ENCODE results near the gene RELL1.

The RELL1 gene, protein sequence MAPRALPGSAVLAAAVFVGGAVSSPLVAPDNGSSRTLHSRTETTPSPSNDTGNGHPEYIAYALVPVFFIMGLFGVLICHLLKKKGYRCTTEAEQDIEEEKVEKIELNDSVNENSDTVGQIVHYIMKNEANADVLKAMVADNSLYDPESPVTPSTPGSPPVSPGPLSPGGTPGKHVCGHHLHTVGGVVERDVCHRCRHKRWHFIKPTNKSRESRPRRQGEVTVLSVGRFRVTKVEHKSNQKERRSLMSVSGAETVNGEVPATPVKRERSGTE

DNA sequence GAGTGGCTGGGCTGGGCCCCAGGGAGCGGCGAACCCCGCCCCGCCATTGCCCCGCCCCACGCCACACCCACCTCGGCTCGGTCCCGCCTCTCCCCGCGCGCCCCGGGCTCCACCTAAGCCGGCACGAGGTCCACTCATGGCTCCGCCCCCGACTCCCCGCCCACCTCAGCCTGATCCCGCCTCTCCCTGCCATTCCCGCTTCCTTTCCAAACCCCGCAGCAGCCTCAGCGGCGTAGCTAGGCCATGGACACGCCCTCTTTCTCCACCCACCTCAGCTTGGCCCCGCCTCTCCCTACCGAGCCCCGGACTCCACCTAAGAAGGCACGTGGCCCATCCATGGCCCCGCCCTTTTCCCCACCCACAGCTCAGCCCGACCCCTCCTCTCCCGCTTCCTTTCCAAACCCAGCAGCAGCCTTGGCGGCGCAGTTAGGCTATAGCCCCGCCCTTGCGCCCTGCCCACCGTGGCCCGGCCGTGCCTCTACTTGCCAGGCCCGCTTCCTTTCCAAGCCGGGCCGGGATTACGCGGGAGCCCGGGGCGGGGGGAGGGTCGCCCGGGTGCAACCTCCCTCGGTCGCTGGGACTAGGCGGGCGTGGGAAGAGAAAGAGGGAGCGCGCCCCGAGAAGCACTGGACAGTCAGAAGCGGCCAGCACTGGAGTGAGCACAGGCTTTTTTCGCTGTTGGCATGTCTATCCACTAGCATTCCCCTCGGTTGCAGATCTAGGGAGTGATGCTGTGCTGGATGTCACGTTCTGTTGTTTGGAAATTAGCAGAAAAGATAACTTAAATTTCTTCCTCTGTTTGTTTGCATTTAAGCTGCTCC, at the start of gene RELL1:
Gene RELL1 (minus strand): TSS at position 4 of the 821 bp plus-strand sequence. CDS start 89 bp downstream, outside the sequence.
- peak; percentile 99 for DNase-seq (ENCODE audit: low read depth)

DNA sequence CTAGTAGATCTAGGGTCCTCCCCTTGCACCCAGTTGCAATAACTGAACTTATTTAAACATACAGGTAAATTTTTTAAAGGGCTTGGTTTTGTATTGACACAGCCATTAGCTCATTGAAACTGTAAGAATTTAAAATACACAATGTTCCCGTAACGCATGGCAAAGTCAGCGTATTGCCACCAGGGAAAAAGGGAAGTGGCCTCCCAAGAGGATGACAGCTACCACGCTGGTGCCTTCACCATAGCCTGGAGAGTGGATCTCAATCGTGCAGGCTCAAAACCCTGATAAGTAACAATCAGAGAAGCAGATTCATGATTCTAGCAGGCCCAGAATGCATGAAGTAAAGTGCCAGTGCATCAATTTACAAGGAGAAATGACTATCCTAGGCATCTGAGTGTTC, 49.4 kb upstream of the RELL1 start:
- DNase-seq (ENCODE audit: low read depth): no peak

DNA sequence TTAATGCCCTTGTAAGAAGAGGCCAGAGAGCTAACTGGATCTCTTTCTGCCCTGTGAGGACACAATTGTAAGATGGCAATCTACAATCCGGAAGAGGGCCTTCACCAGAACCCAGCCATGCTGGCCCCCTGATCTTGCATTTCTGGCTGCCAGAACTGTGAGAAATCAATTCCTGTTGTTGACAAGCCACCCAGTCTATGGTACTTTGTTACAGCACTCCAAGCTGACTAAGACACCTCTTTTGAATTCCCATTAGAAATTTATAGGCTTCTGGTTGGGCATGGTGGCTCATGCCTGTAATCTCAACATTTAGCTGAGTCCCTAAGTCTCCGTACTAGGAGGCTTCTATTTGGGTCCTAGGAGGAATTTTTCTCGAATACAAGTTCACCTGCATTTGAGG, 48.8 kb upstream of the RELL1 start:
- DNase-seq (ENCODE audit: low read depth): no peak

DNA sequence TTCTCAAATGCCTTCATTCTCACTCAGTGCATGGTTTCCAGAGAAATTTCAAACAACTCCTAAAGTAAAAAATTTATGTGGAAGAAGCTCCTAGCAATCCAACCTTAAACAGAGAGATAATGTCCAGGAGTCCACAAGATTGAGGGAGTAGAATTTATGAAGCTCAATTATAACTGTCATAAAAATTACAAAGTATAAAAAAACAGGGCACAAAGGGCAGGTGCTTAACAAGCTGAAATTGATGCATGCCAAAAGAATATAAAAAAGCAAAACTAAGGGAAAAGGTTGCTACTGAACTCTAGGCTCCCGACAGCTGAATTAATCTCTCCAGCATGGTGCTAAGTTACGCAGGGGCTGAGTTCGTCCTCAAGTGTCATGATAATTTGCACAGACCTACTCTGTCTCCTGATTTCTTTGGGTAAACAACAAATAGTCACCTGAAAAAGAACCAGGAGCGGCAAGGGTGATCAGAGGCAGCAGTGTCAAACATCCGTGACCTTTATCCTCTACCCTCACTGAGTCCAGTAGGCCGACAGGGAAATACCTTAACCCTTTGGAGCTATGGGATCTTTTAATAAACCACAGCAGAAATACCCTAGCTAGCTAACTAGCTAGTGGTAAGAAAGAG, 47.2 kb upstream of the RELL1 start:
- no peak for DNase-seq (ENCODE audit: low read depth)

DNA sequence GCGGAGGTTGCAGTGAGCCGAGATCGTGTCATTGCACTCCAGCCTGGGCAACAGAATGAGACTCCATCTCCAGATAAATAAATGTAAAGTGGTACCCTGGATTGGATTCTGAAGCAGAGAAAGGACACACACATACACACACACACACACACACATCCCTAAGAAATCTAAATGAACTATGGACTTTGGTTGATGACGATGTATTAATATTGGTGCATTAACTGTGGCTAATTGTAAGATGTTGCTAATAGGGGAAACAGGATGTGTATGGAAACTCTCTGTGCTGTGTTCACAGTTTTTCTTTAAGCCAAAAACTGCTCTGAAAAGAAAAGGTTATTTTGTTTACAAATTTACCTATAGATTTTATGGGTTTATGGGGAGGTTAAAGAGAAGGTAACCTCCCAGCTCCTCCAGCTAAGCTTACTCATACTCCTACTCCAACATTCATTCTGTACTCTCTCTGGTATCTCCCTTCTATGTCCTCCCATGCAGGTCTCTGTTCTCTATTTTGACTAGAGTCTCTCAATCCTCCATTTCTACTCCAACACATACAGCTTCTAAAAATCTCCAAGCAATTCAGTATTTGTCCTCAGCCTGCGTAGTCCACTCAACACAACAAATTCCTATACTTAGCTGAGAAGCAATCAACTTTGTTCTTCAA, 46.5 kb upstream of the RELL1 start:
- no peak for DNase-seq (ENCODE audit: low read depth)

DNA sequence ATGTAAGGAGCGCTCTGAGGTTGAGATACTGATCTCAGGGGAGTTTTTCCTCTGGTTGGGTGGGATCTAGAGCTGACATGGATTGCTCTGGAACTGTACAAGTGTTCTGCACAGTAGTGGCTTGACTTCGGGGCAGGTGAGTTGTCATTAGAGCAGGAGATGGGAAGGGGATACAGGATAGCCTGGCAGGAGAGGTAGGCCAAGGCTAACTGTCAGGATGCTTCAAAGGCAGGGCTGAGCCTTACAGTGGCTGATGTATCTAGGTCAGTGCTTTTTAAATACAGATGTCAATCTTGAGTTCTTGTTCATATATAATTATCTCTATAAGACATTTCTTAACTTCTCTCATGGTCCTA, 43.5 kb upstream of the RELL1 start:
- DNase-seq (ENCODE audit: low read depth): no peak

- DNase-seq (ENCODE audit: low read depth): no peak
Observed at GRCh38 chr4:37728064-37728463, 41.9 kb upstream of the RELL1 start.

DNA sequence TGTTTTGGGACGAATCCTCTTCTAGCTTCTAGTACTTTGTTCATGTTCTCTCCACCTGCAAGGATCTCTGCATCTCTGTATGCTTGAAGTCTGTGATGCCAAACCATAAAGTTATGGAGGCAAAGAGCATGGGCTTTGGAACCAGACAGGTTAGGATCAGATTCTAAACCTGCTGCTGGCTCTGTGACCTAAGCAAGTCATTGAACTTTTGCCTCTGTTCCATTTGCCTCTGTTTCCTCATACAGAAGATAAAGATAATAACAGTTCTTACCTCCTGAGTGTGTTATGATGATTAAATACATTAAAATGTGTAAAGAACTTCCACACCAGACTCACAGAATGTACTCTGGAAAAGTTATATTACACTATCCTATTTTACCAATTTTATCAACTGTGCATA, 41.5 kb upstream of the RELL1 start:
- DNase-seq (ENCODE audit: low read depth): no peak

- no peak for DNase-seq (ENCODE audit: low read depth)
Observed at GRCh38 chr4:37726666-37727065, 40.5 kb upstream of the RELL1 start.

DNA sequence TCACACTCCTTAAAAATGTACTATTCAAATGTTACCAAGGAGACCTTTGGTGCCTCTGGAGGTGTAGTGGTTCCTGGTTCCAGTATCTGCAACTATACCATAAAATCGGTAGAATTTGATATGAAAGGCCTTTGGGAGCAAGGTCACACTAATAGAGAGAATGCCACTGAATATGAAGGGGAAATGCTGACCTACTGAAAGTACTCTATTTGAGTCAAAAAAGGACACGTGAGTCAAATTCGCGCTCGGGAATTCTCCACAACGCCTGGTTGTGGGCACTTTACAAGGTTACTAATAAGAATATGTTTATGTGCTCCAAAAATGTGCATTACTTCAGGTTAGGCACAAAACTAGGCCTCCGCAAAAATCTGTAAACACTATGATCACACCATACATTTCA, 39.5 kb upstream of the RELL1 start:
- DNase-seq (ENCODE audit: low read depth): no peak

GRCh38 chr4:37723067-37723466, 36.9 kb upstream of the RELL1 start:
- DNase-seq (ENCODE audit: low read depth): no peak

DNA sequence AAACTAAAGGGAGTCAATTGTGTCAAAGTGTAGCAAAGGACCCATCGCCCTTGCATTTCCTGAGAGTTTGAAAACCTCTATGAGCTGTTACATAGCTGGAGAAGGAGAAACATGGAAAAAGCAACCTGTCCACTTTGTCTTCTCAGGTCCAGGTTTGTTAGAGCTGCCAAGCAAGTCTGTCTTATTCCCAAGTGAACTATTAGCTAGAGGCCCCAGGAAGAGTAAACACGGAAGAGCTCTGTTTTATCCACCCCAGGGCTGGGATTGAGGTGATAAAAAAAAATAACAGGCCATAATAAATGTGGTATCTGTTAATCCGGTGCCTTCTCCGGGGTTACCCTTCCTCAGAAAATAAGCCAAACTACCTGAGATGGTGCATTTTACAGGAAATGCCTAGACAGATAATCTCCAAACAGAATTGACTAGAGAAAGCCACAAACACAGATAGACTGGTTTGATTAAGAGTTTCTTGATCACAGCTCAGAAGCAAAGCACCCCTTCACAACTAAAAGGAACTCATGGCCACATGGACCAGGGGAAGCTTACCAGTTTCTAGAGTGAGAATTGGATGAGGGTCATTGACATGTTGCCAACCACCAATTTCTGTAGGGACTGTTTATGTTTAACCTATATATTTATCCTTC, 35.9 kb upstream of the RELL1 start:
- DNase-seq (ENCODE audit: low read depth): no peak

DNA sequence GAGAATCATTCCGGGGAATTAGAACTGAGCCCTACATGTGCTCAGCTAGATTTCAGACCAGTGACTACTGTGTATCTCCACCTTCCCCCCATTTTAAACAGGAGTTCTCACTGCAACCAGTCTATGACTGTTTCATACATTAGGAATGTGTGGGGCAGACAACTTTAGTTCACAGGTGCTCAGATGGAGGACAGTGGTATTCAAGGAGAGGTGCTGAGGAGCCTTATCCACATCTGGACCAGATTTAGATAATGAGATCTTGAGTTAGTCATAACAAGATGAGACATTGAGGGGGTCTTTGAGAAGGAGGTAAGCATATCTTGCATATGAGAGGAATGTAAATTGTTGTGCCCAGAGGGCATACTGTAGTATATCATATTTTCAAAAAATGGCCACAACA, 32.8 kb upstream of the RELL1 start:
- no peak for DNase-seq (ENCODE audit: low read depth)

DNA sequence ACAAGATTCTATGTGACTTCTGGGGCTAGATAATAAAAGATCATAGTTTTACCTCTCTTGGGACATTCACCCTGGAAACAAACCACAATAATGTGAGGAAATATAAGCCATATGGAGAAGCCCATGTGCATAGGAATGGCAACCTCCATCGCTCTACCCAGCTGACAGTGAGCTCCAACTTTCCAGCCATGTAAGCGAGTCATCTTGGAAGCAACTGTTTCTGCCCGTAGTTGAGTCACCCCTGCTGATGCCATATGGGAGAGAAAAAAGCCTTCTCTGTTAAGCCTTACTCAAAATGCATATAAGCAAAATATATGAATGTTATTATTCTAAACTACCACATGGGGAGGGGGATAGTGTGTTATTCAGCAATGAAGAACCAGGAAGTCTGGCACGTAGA, 31.4 kb upstream of the RELL1 start:
- no peak for DNase-seq (ENCODE audit: low read depth)

GRCh38 chr4:37715889-37716402, 29.8 kb upstream of the RELL1 start:
- DNase-seq (ENCODE audit: low read depth): no peak

DNA sequence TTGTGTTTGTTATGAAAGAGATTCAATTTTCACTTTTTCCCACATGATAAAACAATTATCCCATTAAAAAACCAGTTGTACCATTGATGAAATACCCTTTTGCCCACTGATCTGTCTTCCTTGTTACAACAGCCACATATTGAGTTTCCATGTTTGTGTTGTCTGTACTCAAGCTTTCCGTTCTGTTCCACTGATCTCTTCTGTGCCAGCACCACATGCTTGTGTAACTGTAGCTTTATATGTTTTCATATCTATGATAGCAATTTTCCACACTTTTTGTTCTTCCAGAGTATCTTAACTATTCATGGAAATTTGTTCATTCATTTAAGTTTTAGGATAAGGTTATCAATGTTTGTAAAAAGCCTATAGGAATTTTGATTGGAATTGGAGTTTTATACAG, 24.3 kb upstream of the RELL1 start:
- DNase-seq (ENCODE audit: low read depth): no peak

- DNase-seq (ENCODE audit: low read depth): no peak
Observed at GRCh38 chr4:37706032-37706431, 19.9 kb upstream of the RELL1 start.

GRCh38 chr4:37705571-37705970, 19.4 kb upstream of the RELL1 start:
- DNase-seq (ENCODE audit: low read depth): no peak

DNA sequence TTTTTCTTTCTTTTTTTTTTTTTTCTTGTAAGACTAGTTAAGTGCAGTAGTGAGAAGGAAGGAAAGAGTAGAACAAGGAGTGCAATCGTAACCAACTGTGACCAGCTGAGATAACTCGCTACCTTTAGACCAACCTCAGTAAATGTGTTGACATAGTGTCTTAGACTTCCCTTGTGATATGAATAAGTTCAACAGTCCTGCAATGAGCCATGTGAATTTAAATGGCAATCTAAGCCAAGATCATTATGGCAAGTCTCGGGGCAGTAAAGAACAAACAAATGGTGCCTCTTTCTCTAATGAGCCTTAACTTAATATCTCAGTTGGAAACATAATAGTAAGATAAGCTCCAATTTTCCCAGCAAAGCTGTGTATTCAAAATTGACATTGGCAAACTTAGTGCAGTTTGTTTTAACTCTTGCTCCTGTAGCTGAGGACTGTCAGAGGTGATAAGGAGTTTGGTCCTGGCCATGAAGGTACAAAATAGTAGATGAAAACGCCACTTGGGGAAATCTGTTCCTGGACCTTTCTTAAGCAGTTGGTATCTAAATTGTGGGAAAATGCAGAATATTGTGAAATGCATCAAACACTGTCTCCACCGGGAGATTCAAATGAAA, 13.8 kb upstream of the RELL1 start:
- no peak for DNase-seq (ENCODE audit: low read depth)

DNA sequence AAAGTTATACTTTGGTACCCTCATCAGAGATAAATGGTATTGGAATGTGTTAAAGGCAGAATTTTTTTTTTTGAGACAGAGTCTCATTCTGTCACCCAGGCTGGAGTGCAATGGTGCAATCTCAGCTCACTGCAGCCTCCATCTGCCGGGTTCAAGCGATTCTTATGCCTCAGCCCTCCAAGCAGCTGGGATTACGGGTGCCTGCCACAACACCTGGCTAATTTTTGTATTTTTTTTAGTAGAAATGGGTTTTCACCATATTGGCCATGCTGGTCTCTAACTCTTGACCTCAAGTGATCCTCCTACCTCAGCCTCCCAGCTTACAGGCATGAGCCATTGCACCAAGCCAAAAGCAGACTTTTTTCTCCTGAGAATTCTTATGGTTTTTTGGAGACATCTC, 11.4 kb upstream of the RELL1 start:
- no peak for DNase-seq (ENCODE audit: low read depth)

- no peak for DNase-seq (ENCODE audit: low read depth)
Observed at GRCh38 chr4:37693450-37694190, 7.4 kb upstream of the RELL1 start.

Data from stimulated activated CD8-positive, alpha-beta memory T cell treated with anti-CD3 and anti-CD28 coated beads, Interleukin-7, amount 100 ng/mL, for 24 hours (primary cell).